ENCODE data around the gene SDK1. TPM values are rescaled to one million over a fixed set of nuclear protein-coding genes. Genes with fewer than 3 reads are reported as not detected.
"Not testable (repeated sequence)": the region's sequence is repeated elsewhere in the genome, so short reads cannot be mapped to it uniquely, and the experiment has no call there.

SDK1 gene
- total and polyA plus RNA-seq, 12 donors, result 1.0 to 5.3 (median 3.2) TPM

GRCh38 chr7:3937605-3938004, 636.6 kb downstream of the SDK1 start:
- H3K4me3 ChIP-seq, result no peak overlapping the region
- H3K27ac ChIP-seq, result no peak overlapping the region
- H3K9me3 ChIP-seq, result peaks cover 0 to 17% (median 4%) of the 10 kb centered on the region in 11 donors
- TF ChIP-seq, protein P1, sequence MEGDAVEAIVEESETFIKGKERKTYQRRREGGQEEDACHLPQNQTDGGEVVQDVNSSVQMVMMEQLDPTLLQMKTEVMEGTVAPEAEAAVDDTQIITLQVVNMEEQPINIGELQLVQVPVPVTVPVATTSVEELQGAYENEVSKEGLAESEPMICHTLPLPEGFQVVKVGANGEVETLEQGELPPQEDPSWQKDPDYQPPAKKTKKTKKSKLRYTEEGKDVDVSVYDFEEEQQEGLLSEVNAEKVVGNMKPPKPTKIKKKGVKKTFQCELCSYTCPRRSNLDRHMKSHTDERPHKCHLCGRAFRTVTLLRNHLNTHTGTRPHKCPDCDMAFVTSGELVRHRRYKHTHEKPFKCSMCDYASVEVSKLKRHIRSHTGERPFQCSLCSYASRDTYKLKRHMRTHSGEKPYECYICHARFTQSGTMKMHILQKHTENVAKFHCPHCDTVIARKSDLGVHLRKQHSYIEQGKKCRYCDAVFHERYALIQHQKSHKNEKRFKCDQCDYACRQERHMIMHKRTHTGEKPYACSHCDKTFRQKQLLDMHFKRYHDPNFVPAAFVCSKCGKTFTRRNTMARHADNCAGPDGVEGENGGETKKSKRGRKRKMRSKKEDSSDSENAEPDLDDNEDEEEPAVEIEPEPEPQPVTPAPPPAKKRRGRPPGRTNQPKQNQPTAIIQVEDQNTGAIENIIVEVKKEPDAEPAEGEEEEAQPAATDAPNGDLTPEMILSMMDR (IDR thresholded peaks at IDR 0.05), result no peak
- H3K36me3 ChIP-seq, result no peaks in the 10 kb centered on the region
- H3K4me1 ChIP-seq, result no peaks in the 10 kb centered on the region
- intact Hi-C loops (cut with DNase I), result no loop called here
- ATAC-seq (no peak), DNase-seq (no peak)
- H3K27me3 ChIP-seq, result no peaks in the 10 kb centered on the region
- 95 to 97% methylated on average over 14 of the region's 14 CpGs for WGBS, 2 donors

GRCh38 chr7:3941706-3942105, 640.7 kb downstream of the SDK1 start:
- WGBS, 2 donors, result 89 to 94% methylated on average over 12 of the region's 12 CpGs
- intact Hi-C loops (cut with DNase I); ATAC-seq; H3K27me3 ChIP-seq; DNase-seq; H3K4me1 ChIP-seq; H3K36me3 ChIP-seq; H3K4me3 ChIP-seq; H3K27ac ChIP-seq: not testable (repeated sequence)
- peaks cover 0 to 22% (median 6%) of the 10 kb centered on the region in 11 donors for H3K9me3 ChIP-seq

GRCh38 chr7:3942276-3942675, 641.2 kb downstream of the SDK1 start:
- Histone ChIP-seq H3K4me3 (no peak overlapping the region), H3K36me3 (no peaks in the 10 kb centered on the region), H3K9me3 (peaks cover 0 to 22% (median 6%) of the 10 kb centered on the region in 11 donors), H3K27me3 (no peaks in the 10 kb centered on the region), H3K27ac (no peak overlapping the region), H3K4me1 (no peaks in the 10 kb centered on the region)
- DNase-seq (no peak), ATAC-seq (no peak)
- 68 to 69% methylated on average over 4 of the region's 4 CpGs for WGBS, 2 donors
- TF ChIP-seq, protein P1 (IDR thresholded peaks at IDR 0.05), result no peak
- intact Hi-C loops (cut with DNase I), result no loop called here

DNA sequence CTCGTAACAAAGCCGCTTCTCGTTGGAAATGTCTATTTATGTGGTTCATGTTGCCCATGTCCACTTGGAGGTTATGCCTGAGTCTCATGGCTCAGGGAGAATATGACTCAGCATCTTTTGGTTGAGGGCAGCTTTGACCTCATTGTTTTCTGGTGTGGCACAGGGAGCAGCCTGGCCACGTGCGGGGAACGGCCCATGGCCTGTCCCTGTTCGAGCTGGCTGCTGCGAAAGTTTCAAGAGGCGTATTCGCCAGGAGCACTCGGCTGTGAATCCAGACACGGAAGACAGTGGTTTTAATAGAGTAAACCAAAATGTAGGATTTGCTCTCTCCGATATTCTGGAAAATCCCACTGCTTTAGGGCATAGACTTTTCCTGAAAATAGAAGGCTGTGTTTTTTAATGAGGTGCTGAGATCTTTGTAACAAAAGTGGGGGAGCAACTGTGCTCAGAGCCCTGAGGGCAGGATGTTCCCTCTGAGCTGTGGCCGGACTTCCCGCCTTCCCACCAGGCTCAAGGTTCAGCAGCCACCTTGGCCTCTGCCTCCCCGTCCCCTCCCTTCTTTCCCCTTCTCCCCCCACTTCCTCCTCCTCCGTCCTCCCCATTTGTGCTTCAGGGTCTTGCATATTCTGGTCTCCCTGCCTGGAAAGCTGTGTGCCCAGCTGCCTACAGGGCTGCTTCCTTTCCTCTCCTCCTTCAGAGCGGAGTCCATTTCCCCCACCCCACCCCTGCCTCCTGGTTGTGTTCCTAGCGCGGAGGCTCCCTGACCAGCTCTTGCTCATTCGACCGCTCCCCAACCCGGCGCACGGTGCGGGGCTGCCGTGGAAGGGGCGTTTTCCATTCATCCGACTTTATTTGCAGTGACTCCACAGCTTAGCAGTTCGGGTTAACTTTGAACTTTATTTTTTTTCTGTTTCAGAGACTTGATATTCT, 642.0 kb downstream of the SDK1 start:
- intact Hi-C loops (cut with DNase I), result no loop called here
- DNase-seq (no peak), ATAC-seq (no peak)
- no peak overlapping the region for H3K27ac ChIP-seq
- TF ChIP-seq, protein P1 (IDR thresholded peaks at IDR 0.05), result no peak
- no peaks in the 10 kb centered on the region for H3K36me3 ChIP-seq
- no peak overlapping the region for H3K4me3 ChIP-seq
- 85 to 88% methylated on average over 29 to 30 of the region's 30 CpGs for WGBS, 2 donors
- H3K9me3 ChIP-seq, result peaks cover 0 to 22% (median 6%) of the 10 kb centered on the region in 11 donors
- no peaks in the 10 kb centered on the region for H3K4me1 ChIP-seq
- no peaks in the 10 kb centered on the region for H3K27me3 ChIP-seq

Data from heart right ventricle (tissue), 16 donors.